GM23338 (cell line): ENCODE data around the gene POU3F1. TPM values are rescaled to one million over a fixed set of nuclear protein-coding genes. Genes with fewer than 3 reads are reported as not detected.

Experiments
- ATAC-seq: fragments of 200-7000 bp; cut with Tn5 transposase; 3 replicates; pipeline ENCODE4 v1.9.1; 2020
- DNase-seq: peaks from one replicate; pipeline ENCODE4 v3.0.0-alpha.2; 2015; ENCODE audit warnings: low spot score
- H2AFZ ChIP-seq: fragments of 200-600 bp; sonication (generic); 2 replicates; pipeline ENCODE4 v1.8.0; 2016; ENCODE audit warnings: antibody characterized with exemption, mild to moderate bottlenecking, moderate library complexity
- H3F3A ChIP-seq: fragments of 200-600 bp; sonication (generic); replicated peaks from 2 replicates; pipeline ENCODE4 v1.8.0; 2017; ENCODE audit warnings: antibody characterized with exemption, mixed run types, low read depth
- H3K27ac ChIP-seq: fragments of 200-600 bp; sonication (generic); 2 replicates; pipeline ENCODE4 v1.6.1; 2016; ENCODE audit warnings: low read depth
- H3K27me3 ChIP-seq: fragments of 200-600 bp; sonication (generic); 2 replicates; pipeline ENCODE4 v1.8.0; 2016; ENCODE audit warnings: mild to moderate bottlenecking, mixed run types, moderate library complexity; ENCODE audit not compliant: insufficient read depth
- H3K36me3 ChIP-seq: fragments of 200-600 bp; sonication (generic); 2 replicates; pipeline ENCODE4 v1.8.0; 2016; ENCODE audit warnings: mild to moderate bottlenecking; ENCODE audit not compliant: insufficient read depth
- H3K4me1 ChIP-seq: fragments of 200-600 bp; sonication (generic); 2 replicates; pipeline ENCODE4 v1.8.0; 2016; ENCODE audit warnings: mild to moderate bottlenecking, moderate library complexity; ENCODE audit not compliant: insufficient read depth
- H3K4me2 ChIP-seq: fragments of 200-600 bp; sonication (generic); 2 replicates; pipeline ENCODE4 v1.7.1; 2017; ENCODE audit warnings: mixed run types
- H3K4me3 ChIP-seq: fragments of 200-600 bp; sonication (generic); 2 replicates; pipeline ENCODE4 v1.6.1; 2016; ENCODE audit warnings: mixed run types
- H3K79me2 ChIP-seq: fragments of 200-600 bp; sonication (generic); replicated peaks from 2 replicates; pipeline ENCODE4 v1.8.0; 2017; ENCODE audit warnings: mild to moderate bottlenecking; ENCODE audit not compliant: insufficient read depth
- H3K9me2 ChIP-seq: fragments of 200-600 bp; sonication (generic); 2 replicates; pipeline ENCODE4 v1.8.0; 2017; ENCODE audit not compliant: insufficient read depth
- H4K20me1 ChIP-seq: fragments of 200-600 bp; sonication (generic); replicated peaks from 2 replicates; pipeline ENCODE4 v1.8.0; 2017; ENCODE audit warnings: mild to moderate bottlenecking; ENCODE audit not compliant: insufficient read depth
- H3K27ac Mint-ChIP-seq: 2 replicates; pipeline ENCODE4 v1.8.0; 2020; ENCODE audit warnings: inconsistent platforms, mild to moderate bottlenecking, moderate library complexity, mixed read lengths
- H3K27me3 Mint-ChIP-seq: 3 replicates; pipeline ENCODE4 v1.8.0; 2022; ENCODE audit warnings: low read depth, mild to moderate bottlenecking, moderate library complexity, mixed read lengths, inconsistent platforms; ENCODE audit not compliant: insufficient read depth, poor library complexity
- H3K36me3 Mint-ChIP-seq: 3 replicates; pipeline ENCODE4 v1.8.0; 2021; ENCODE audit warnings: low read depth, mild to moderate bottlenecking, inconsistent platforms, moderate library complexity, mixed read lengths
- H3K4me1 Mint-ChIP-seq: 3 replicates; pipeline ENCODE4 v1.8.0; 2020; ENCODE audit warnings: mild to moderate bottlenecking, inconsistent platforms, mixed read lengths
- H3K4me3 Mint-ChIP-seq: 3 replicates; pipeline ENCODE4 v1.8.0; 2021; ENCODE audit warnings: moderate library complexity, mild to moderate bottlenecking, inconsistent platforms, mixed read lengths
- H3K9me3 Mint-ChIP-seq: 3 replicates; pipeline ENCODE4 v1.8.0; 2020; ENCODE audit warnings: moderate library complexity, mild to moderate bottlenecking, inconsistent platforms, mixed read lengths
- CREB1 ChIP-seq: fragments of 250-450 bp; sonication (Bioruptor Pico); IDR thresholded peaks from 2 replicates; pipeline ENCODE4 v1.5.0; 2020; ENCODE audit warnings: low read depth, mild to moderate bottlenecking, moderate library complexity
- EZH2 ChIP-seq: fragments of 200-600 bp; sonication (generic); IDR thresholded peaks from one replicate; pipeline ENCODE4 v1.8.0; 2017; ENCODE audit warnings: antibody characterized with exemption, mild to moderate bottlenecking, low read depth; ENCODE audit not compliant: unreplicated experiment
- EZH2phosphoT487 ChIP-seq: fragments of 200-600 bp; sonication (generic); IDR thresholded peaks from one replicate; pipeline ENCODE4 v1.8.1; 2018; ENCODE audit warnings: antibody characterized with exemption; ENCODE audit not compliant: unreplicated experiment
- JUNB ChIP-seq: IDR thresholded peaks from one replicate; pipeline ENCODE4 v1.6.1; 2016; ENCODE audit warnings: antibody characterized with exemption; ENCODE audit not compliant: unreplicated experiment
- NANOG ChIP-seq: IDR thresholded peaks from 2 replicates; pipeline ENCODE4 v1.6.1; 2016; ENCODE audit warnings: antibody characterized with exemption, borderline replicate concordance
- POLR2AphosphoS5 ChIP-seq: IDR thresholded peaks from 2 replicates; pipeline ENCODE4 v1.6.1; 2016; ENCODE audit warnings: antibody characterized with exemption, low read depth
- REST ChIP-seq: IDR thresholded peaks from one replicate; pipeline ENCODE4 v1.6.1; 2018; ENCODE audit warnings: antibody characterized with exemption; ENCODE audit not compliant: unreplicated experiment
- ZNF114 ChIP-seq: fragments of 250-450 bp; sonication (Bioruptor Pico); IDR thresholded peaks from 2 replicates; pipeline ENCODE4 v1.5.0; 2020; ENCODE audit warnings: mild to moderate bottlenecking, moderate library complexity
- ZNF462 ChIP-seq: fragments of 250-450 bp; sonication (Bioruptor Pico); IDR thresholded peaks from 2 replicates; pipeline ENCODE4 v1.5.0; 2020; ENCODE audit warnings: mild to moderate bottlenecking, moderate library complexity
- polyA plus RNA-seq: library from polyadenylated mRNA; unstranded; fragments of >200 nt; fragmentation: Nextera tagmentation; extraction: Ambion mirVana; gene quantifications from 2 replicates; pipeline ENCODE4 v1.2.1, GENCODE V29; 2016
- total RNA-seq: library from RNA; depleted of rRNA; stranded (reverse); fragments of >200 nt; shearing (Covaris generic); gene quantifications from 2 replicates; pipeline ENCODE4 v1.2.3, GENCODE V29; 2014
- TF ChIP-seq, protein P1 (sequence below), 2 experiments: fragments of 200-600 bp in 1 of 2; sonication (generic) in 1 of 2; conservative IDR thresholded peaks; 2 replicates each; pipeline versions ENCODE4 v1.5.1 to v1.6.1; 2016 to 2017; ENCODE audit warnings: antibody characterized with exemption in 2 of 2, low read depth in 2 of 2, mild to moderate bottlenecking in 2 of 2, moderate library complexity in 1 of 2

Gene POU3F1
- total and polyA plus RNA-seq, 2 experiments from 2014 or later, result 3.6 to 11.5 TPM

- TF ChIP-seq REST (no peak), EZH2phosphoT487 (no peak), CREB1 (CRISPR knock-in tag) (no peak)
Measured at GRCh38 chr1:38009088-38009840, 37.3 kb downstream of the POU3F1 start (continued).

- no peak overlapping the region for H3K27ac Mint-ChIP-seq
- H3K79me2 ChIP-seq, result peaks cover 35% of the 10 kb centered on the region
- peaks cover 43% of the 10 kb centered on the region for H3K4me1 Mint-ChIP-seq
- no peak for DNase-seq
- H4K20me1 ChIP-seq, result 0 out of 2 replicates have a peak, but pooled peaks cover 7% of the 10 kb centered on the region
- H3K4me1 ChIP-seq, result peaks cover 36% of the 10 kb centered on the region
- no peaks in the 10 kb centered on the region for H3K9me2 ChIP-seq
- no peak overlapping the region for H3K27ac ChIP-seq
- H3K27me3 ChIP-seq, result no peaks in the 10 kb centered on the region
- H3K27me3 Mint-ChIP-seq, result peaks cover 23% of the 10 kb centered on the region
- peak overlapping the region; percentile 69; the same call in 1 of the 2 replicates for H2AFZ ChIP-seq
- peak overlapping the region; percentile 83 for H3K4me2 ChIP-seq
- H3K36me3 Mint-ChIP-seq, result no peaks in the 10 kb centered on the region; the same call in 2 of the 3 replicates
- peak overlapping the region; percentile 65 for H3K4me3 Mint-ChIP-seq
- peaks cover 12% of the 10 kb centered on the region; the same call in 1 of the 2 replicates for H3F3A ChIP-seq
- H3K36me3 ChIP-seq, result no peaks in the 10 kb centered on the region
- peak overlapping the region; percentile 58 for H3K4me3 ChIP-seq
- no peaks in the 10 kb centered on the region for H3K9me3 Mint-ChIP-seq
- ATAC-seq, result no peak
- no peak for TF ChIP-seq JUNB
- TF ChIP-seq, protein P1, sequence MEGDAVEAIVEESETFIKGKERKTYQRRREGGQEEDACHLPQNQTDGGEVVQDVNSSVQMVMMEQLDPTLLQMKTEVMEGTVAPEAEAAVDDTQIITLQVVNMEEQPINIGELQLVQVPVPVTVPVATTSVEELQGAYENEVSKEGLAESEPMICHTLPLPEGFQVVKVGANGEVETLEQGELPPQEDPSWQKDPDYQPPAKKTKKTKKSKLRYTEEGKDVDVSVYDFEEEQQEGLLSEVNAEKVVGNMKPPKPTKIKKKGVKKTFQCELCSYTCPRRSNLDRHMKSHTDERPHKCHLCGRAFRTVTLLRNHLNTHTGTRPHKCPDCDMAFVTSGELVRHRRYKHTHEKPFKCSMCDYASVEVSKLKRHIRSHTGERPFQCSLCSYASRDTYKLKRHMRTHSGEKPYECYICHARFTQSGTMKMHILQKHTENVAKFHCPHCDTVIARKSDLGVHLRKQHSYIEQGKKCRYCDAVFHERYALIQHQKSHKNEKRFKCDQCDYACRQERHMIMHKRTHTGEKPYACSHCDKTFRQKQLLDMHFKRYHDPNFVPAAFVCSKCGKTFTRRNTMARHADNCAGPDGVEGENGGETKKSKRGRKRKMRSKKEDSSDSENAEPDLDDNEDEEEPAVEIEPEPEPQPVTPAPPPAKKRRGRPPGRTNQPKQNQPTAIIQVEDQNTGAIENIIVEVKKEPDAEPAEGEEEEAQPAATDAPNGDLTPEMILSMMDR (conservative IDR thresholded peaks at IDR 0.05; ENCODE audit: low read depth in 2 of 2), result no peak
- no peak for TF ChIP-seq EZH2
- TF ChIP-seq ZNF462 (CRISPR knock-in tag), result no peak
- no peak for TF ChIP-seq ZNF114
- no peak for TF ChIP-seq POLR2AphosphoS5
- TF ChIP-seq NANOG, result no peak
- no peak for TF ChIP-seq CREB1 (CRISPR knock-in tag)
Measured at GRCh38 chr1:38006008-38006828, 40.4 kb downstream of the POU3F1 start.
